NB4 (cell line): ENCODE data around the gene RTN3.

Experiments
- DNase-seq: peaks from one replicate; pipeline ENCODE4 v3.0.0; 2010; ENCODE audit warnings: low read depth
- H3K4me3 ChIP-seq: one replicate; pipeline ENCODE4 v1.5.1; 2011; ENCODE audit warnings: mild to moderate bottlenecking, low read depth, low read length, moderate library complexity
- MYC ChIP-seq: IDR thresholded peaks from 2 replicates; pipeline ENCODE4 v1.6.1; 2011; ENCODE audit warnings: low read depth, low read length
- POLR2A ChIP-seq: IDR thresholded peaks from 2 replicates; pipeline ENCODE4 v1.6.1; 2011; ENCODE audit warnings: mild to moderate bottlenecking; ENCODE audit not compliant: insufficient read length; ENCODE audit errors: extremely low read depth
- TF ChIP-seq, protein P1 (sequence below): IDR thresholded peaks from 2 replicates; pipeline ENCODE4 v1.6.1; 2011; ENCODE audit warnings: low read depth, low read length
- TF ChIP-seq, protein P2 (sequence below): IDR thresholded peaks from one replicate; pipeline ENCODE4 v1.5.1; 2012; ENCODE audit warnings: low read depth, low read length

The RTN3 gene

DNA sequence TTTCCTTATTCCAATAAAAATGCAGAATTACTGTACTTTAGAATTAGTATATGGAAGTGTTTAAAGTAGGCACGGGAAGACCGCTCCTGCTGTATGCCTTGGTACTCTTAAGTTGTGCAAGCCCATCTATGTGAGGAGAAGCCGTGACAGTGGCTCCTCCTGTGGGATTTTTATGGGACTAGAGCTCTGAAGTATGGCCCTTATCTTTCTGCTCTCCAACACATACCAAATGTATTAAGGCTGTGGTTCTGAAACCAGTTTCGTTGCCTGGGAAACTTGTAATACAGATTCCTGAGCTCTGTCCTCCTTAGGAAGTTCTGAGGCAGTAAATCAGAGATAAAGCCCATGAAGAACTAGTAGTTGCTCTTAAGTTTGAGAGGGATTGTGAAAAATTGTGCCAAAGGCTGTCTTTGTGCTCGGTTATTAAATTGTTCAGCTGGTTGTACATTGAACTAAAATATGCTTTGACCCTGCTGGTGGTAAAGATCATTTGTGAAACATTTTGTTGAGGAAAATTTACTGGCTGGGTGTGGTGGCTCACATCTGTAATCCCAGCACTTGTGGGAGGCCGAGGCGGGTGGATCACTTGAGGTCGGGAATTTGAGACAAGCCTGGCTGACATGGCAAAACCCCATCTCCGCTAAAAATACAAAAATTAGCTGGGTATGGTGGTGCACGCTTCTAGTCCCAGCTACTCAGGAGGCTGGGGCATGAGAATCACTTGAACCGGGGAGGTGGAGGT, 29.3 kb downstream of the RTN3 start:
- no peak overlapping the region for H3K4me3 ChIP-seq
- DNase-seq, result no peak
- TF ChIP-seq, protein P1, sequence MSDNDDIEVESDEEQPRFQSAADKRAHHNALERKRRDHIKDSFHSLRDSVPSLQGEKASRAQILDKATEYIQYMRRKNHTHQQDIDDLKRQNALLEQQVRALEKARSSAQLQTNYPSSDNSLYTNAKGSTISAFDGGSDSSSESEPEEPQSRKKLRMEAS, result no peak

DNA sequence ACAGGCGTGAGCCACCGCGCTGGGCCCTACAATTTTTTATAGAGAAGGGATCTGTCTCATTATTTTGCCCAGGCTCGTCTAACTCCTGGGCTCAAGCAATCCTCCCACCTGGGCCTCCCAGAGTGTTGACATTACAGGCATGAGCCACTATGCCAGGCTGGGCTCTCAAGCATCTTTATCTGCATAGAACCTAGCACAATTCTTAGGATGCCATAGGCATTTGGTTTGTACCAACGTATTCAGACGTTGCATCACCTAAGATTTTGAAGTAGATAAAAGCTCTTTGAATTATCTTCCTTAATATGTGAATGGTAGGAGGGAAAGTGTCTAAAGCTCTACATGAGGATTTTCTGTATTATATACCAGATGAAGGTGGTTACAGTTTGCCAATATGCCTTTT, 30.5 kb downstream of the RTN3 start:
- TF ChIP-seq MYC (no peak), POLR2A (no peak)
- TF ChIP-seq, protein P1, result no peak
- TF ChIP-seq, protein P2, sequence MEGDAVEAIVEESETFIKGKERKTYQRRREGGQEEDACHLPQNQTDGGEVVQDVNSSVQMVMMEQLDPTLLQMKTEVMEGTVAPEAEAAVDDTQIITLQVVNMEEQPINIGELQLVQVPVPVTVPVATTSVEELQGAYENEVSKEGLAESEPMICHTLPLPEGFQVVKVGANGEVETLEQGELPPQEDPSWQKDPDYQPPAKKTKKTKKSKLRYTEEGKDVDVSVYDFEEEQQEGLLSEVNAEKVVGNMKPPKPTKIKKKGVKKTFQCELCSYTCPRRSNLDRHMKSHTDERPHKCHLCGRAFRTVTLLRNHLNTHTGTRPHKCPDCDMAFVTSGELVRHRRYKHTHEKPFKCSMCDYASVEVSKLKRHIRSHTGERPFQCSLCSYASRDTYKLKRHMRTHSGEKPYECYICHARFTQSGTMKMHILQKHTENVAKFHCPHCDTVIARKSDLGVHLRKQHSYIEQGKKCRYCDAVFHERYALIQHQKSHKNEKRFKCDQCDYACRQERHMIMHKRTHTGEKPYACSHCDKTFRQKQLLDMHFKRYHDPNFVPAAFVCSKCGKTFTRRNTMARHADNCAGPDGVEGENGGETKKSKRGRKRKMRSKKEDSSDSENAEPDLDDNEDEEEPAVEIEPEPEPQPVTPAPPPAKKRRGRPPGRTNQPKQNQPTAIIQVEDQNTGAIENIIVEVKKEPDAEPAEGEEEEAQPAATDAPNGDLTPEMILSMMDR, result no peak
- no peak for DNase-seq
- H3K4me3 ChIP-seq, result no peak overlapping the region

DNA sequence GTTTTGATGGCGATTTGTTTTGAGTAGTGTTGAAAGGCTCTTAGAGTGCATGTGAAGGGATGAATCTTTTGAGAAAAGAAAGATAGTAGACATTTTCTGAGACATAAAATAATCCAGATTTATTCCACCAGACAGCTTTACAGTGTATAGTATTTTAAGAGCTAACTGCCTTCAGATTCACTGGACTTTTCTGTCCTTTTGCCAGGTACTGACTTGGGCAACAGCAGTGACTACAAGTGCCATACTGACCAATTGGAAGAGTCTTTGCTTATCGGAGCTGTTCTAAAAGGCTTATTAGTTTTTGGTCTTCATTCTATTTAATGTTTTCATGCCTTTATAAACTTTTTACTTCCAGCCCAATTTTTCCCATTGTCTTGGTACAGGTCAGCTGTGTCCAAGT, 32.5 kb downstream of the RTN3 start:
- no peak for DNase-seq
- no peak overlapping the region for H3K4me3 ChIP-seq
- no peak for TF ChIP-seq MYC
- TF ChIP-seq, protein P2, result no peak
- no peak for TF ChIP-seq POLR2A
- TF ChIP-seq, protein P1, result no peak

DNA sequence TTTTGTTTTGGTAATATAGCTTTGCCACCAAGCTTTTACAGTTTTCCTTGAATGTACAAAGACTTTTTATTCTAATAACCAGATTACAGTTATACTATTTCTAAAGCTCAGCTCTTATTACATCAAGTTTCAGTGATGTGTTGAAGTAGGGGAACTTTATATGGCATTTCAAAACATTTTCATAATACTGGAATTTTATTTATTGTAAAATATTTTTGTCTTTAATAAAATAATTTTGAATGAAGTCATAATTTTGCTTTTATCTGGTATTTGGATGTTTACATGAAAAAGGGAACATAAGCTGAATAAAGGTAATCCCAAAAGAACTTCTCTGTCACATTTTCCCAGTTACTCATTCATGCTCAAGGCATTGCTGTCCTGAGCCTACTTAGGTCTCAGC, 34.7 kb downstream of the RTN3 start:
- no peak overlapping the region for H3K4me3 ChIP-seq
- no peak for DNase-seq
- TF ChIP-seq POLR2A (no peak), MYC (no peak)
- TF ChIP-seq, protein P2, result no peak
- TF ChIP-seq, protein P1, result no peak

DNA sequence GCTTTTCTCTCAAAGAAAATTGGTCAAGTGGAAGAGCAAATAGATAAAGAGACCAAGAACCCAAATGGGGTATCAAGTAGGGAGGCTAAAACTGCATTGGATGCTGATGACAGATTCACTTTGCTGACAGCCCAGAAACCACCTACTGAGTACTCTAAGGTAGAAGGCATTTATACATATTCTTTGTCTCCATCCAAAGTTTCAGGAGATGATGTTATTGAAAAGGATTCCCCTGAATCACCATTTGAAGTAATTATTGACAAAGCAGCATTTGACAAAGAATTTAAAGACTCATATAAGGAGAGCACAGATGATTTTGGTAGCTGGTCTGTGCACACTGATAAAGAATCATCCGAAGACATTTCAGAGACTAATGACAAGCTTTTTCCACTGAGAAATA, 37.7 kb downstream of the RTN3 start:
- no peak for TF ChIP-seq MYC
- TF ChIP-seq, protein P1, result no peak
- TF ChIP-seq, protein P2, result no peak
- TF ChIP-seq POLR2A, result no peak
- H3K4me3 ChIP-seq, result no peak overlapping the region
- DNase-seq, result no peak

DNA sequence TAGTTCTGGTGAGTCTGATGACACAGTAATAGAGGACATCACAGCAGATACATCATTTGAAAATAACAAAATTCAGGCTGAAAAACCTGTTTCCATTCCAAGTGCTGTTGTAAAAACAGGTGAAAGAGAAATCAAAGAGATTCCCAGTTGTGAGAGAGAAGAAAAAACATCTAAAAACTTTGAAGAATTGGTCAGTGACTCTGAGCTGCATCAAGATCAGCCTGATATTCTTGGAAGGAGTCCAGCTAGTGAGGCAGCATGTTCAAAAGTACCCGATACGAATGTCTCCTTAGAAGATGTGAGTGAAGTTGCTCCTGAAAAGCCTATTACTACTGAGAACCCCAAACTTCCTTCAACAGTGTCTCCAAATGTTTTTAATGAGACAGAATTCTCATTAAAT, 38.7 kb downstream of the RTN3 start:
- TF ChIP-seq MYC (no peak), POLR2A (no peak)
- TF ChIP-seq, protein P1, result no peak
- TF ChIP-seq, protein P2, result no peak
- DNase-seq, result no peak
- H3K4me3 ChIP-seq, result no peak overlapping the region
